HG02938 (cell line): ENCODE results near the gene CARD10.

Experiments used
- ATAC-seq: cut with Tn5 transposase; IDR thresholded peaks from one replicate; pipeline ENCODE4 v1.9.1; 2021; ENCODE audit warnings: mild to moderate bottlenecking, moderate library complexity; ENCODE audit not compliant: unreplicated experiment

Gene CARD10

GRCh38 chr22:37504964-37505363 is 14.3 kb downstream of the CARD10 start:
- ATAC-seq: no peak

GRCh38 chr22:37503850-37504249 is 15.4 kb downstream of the CARD10 start:
- ATAC-seq: no peak

DNA sequence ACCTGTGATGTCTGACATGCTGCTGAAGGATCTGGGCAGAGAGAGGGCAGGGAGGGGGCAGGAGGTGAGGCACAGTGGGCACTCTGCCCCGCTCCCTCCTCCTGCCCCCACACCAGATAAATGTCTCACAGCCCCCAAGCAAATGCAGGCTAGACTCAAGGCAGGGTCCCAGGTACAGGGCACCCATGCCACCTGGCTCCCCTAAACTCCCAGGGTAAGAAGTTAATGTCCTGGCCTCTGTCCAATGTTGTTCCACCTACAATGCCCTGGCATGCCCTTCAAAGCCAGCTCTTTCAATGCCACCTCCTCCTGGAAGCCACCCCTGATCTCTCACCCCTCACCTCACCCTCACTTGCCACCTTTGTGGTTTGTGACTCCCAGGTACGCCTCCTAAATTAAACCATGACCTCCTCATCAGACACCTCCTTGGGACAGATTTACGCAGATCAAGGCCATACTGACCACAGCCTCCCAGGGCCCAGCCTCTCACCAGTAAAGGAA is 16.0 kb downstream of the CARD10 start:
- ATAC-seq: no peak

DNA sequence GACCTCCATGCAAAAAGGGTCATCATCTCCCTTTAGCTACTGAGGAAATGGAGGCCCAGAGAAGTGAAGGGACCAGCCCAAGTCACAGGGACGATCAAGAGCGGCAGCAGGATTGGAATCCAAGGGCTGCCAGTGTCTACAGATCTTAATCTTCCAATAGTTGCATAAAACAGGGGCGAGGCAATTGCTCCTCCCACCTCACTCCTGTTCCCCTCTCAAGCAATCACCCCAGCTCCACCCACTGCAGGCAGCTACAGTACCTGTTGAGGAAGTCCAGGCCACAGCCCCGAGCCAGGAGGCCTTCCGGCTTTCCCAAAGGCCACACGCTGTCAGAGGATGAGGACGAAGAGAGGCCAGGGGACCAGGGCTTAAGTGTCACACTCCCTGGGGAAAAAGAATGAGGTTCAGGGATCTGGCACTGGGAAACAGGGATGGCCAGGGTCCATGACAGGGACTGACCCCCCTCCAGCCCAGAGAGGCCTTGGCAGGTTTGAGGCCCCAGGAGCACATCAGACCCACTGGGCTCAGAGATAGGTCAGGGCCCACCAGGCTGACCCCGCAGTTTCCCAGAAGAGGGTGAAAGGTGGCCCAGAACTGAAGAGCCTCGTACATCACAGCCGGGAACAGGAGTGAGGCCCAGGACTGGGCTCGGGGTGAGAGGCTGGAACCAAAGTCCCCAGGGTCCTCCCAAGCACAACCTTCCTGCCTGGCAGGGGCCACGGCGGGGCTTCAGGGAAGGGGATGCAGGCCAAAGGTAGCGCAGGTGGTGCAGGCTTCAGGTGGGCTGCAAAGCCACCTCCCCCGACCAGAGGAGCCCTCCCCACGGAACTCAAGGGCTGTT is 16.7 kb downstream of the CARD10 start:
- no peak for ATAC-seq

GRCh38 chr22:37501610-37502341 is 17.4 kb downstream of the CARD10 start:
- ATAC-seq: no peak

DNA sequence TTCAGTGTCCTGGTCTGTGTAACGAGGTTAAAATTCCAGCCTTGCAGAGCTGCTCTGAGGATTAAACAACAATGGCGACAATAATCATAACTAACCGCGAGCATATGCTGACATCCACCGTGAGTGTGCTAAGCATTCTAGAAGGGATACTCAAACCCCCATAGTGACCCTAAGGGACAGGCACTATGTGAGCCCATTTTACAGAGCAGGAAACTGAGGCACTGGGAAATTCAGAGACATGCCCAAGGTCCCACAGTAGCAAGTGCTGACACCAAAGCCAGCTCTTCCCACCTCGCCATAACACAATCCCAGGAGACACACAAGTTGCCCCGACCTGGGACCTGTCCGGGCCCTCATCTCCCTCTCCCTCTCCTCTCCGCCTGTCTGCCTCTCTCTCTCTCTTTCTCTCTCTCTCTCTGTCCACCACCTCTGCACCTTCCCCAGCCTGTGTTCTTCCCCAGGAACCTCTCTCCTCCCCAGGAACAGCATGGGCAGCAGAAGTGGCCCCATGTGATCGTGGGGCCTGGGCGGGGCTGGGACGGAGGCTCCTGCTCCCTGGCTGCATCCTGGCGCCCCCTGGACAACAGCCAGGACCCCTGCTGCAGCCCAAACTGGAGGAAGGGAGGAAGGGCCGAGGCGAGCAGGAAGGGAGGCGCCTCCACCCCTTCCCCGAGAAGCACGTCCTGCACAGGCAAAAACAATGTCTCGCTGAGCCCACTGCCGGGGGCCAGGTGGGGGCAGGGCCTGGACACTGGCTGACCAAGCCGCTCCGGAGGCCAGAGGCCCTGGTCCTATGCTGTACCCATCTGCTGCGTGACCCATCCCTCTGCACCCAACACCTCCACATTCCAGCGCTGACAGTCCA is 18.2 kb downstream of the CARD10 start:
- no peak for ATAC-seq

DNA sequence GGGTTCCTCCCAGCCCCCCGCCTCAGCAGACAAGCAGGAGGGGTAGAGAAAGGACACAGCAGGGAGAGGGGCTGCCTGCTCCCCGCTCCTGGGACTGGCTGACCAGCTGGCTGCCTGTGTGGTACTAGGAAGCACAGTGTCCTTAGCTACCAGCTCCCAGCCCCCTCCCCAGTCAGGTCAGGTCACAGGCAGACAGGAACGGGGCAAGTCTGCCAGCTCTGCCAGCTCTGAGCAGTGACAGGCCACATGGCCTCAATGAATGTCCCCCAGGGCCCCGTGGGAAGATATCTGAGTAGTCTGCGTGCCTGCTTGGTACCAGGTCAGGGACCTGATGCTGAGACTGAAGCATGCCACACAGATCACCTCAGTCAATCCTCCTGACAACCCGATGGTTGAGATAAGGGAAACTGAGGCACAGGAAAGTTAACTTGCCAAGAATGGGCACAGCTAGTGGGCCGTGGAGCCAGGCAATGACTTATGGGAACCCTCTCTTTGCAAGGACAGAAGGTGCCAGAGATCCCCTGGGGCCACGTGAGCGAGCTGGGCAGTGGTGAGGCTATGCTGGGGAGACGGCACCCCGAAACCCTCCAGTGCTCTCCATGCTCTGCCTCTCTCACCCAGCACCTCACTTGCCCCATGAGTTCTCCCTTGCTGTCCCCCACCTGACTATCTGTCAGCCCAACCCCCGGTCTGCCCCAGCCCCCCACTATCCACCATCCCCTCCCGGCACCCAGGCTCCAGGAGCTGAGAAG is 19.2 kb downstream of the CARD10 start:
- no peak for ATAC-seq

DNA sequence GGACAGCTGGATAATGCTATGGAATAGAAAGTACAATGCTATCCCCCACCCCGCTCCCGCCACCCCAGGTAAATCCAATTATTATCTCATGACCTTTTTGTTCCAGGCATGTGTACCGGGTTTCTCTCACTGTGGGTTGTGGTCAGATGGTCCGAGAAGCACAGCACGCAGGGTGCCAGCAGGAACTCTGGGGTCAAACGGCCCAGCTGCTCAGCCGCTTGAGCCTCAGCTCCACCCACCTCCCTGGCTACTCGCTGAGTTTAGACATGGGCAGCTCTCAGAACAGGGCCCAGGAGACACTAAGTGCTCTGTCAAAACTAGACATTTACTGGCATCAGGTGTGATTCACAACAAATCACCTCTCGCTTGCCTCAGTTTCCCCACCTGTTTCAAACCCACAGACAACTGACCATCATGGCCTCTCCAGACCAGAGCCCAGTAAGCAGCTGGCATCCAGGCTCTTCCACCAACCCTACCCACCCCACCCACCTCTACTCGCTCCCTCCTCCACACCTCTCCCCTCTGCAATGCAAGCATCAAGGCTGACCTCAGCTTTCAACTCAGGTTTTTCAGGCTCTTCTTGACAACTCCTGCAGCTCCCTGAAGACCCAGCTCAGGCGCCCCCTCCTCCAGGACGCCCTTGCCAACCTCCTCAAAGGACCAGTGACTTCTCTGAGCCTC is 20.0 kb downstream of the CARD10 start:
- ATAC-seq: no peak

GRCh38 chr22:37498289-37498909 is 20.8 kb downstream of the CARD10 start:
- no peak for ATAC-seq

DNA sequence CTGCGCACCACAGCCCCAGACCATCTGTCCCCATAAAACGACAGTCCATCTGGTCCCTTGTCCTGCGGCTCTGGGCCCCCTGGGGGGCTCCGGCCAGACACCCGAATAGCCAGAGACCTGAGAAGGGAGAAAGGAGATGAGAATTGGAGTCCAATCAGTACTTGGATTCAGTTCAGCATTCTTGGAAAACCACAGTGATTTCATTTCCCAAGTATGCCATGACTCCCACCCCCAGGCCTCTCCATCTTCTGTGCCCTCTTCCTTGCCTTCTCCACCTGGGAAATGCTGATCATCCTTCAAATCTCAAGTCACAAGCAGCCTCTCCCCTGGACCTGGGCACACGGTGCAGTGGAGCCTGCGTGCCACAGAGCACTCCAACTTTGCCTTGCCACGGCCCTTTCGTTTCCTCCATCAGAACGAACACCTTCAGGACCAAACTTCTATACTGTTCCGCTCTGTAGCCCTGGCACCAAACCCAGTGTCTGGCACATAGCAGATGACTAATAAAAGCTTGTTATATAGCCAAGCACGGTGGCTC is 22.1 kb downstream of the CARD10 start:
- no peak for ATAC-seq

DNA sequence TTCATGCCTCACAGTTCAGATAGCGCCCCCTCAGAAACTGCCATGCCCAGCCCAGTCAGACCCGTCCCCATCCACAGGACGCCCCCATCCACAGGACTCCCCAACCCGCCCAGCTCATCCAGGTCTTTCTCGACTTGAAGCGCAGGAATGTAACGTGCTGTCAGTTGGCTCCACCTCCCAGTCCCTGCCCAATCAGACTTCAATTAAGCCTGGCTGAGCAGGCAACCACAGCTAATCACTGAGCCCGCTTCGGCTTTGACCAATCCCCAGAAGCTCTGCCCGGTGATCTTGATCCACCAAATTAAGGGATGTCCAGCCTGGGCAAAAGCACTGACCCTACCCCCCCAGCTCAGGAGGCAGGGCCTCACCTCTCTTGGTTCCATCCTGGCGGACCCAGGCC is 22.6 kb downstream of the CARD10 start:
- no peak for ATAC-seq

GRCh38 chr22:37493979-37494378 is 25.2 kb downstream of the CARD10 start:
- ATAC-seq: no peak

DNA sequence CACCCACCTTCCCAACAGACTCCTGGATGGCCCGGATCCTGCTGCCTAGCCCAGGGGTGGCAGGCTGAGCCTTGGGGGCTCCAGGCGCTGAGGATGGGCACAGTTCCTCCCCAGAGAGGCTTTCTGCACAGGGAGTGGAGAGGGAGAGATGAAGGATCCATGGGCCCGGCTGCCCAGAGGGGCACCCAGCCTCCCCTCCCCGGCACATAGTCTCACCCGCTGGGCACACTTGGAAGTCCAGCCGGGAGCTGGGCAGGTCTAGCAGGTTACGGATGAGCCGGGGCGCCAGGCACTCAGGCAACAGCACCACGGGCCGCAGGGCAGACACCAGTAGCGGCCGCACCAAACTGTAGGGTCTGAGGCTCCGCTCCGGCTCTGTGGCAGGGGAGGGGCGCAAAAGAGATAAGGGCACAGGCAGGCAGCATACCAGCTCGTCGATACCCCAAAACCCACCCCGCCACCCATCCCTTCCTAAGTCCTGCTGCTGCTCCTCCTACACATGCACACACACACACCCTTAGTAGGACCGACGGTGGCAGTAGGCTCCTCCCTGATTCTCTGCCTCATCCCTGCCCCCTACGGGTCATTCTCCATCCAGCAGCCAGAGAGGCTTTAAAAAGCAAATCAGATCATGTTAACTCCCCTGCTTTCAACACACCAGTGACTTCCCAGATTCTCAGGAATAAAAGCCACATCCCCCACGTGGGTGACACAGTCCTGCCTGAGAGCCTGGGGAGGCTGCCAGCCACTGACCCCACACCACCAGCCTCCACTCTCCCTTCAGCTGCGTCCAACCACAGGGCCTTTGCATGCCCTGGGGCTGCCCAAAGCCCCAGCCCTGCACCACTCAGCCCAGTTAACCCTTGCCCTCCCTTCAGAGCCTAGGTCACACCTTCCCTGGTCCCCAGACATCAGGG is 26.5 kb downstream of the CARD10 start:
- no peak for ATAC-seq

GRCh38 chr22:37491559-37492427 is 27.4 kb downstream of the CARD10 start:
- ATAC-seq: no peak

DNA sequence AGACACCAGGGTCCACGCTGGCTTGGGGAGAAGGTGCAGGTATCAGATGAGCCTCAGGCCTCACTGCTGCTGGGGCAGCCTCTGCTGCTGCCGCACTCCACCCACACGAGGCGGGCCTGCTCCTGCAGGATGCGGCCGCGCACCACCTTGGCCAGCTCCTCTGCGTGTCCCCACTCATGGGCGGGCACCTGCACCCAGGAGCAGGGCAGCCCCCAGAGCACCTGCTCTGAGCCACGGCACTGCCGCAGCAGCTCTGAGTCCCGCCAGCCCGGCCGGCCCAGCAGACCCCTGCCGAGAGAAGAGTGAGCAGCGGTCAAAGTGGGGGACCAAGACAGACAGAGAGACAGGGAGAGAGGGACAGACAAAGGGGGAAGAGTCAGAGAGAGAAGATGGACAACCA is 28.1 kb downstream of the CARD10 start:
- no peak for ATAC-seq

GRCh38 chr22:37489983-37490382 is 29.2 kb downstream of the CARD10 start:
- no peak for ATAC-seq
